HEK293T (cell line): ENCODE data around the gene BTBD7.

Experiments
- CTCF ChIA-PET: fragments of 350-600 bp; formaldehyde crosslinking; extraction: SDS; loops from one replicate; lab custom pipeline; 2021; ENCODE audit warnings: antibody characterized with exemption, inconsistent platforms; lab: Yijun Ruan, JAX
- POLR2A ChIA-PET: fragments of 350-600 bp; formaldehyde crosslinking; extraction: SDS; loops from one replicate; lab custom pipeline; 2020; ENCODE audit warnings: antibody characterized with exemption, inconsistent platforms; lab: Yijun Ruan, JAX
- DNase-seq: peaks from one replicate; pipeline ENCODE4 v3.0.0; 2012; ENCODE audit warnings: mixed read lengths; ENCODE audit errors: extremely low spot score
- ARNT ChIP-seq: fragments of 450-650 bp; IDR thresholded peaks from 2 replicates; pipeline ENCODE4 v1.6.1; 2017; ENCODE audit warnings: mild to moderate bottlenecking
- BHLHE40 ChIP-seq: fragments of 450-650 bp; IDR thresholded peaks from 2 replicates; pipeline ENCODE4 v1.6.1; 2016; ENCODE audit warnings: mild to moderate bottlenecking, moderate library complexity, borderline replicate concordance
- CTBP1 ChIP-seq: fragments of 450-650 bp; IDR thresholded peaks from 2 replicates; pipeline ENCODE4 v1.6.1; 2016; ENCODE audit warnings: borderline replicate concordance
- ELF4 ChIP-seq: fragments of 450-650 bp; IDR thresholded peaks from 2 replicates; pipeline ENCODE4 v1.6.1; 2017; ENCODE audit warnings: antibody characterized with exemption
- FOXA1 ChIP-seq: fragments of 450-650 bp; IDR thresholded peaks from 2 replicates; pipeline ENCODE4 v1.6.1; 2016; ENCODE audit warnings: mild to moderate bottlenecking
- FOXK2 ChIP-seq: fragments of 450-650 bp; IDR thresholded peaks from 2 replicates; pipeline ENCODE4 v1.6.1; 2016; ENCODE audit warnings: mild to moderate bottlenecking
- FOXM1 ChIP-seq: fragments of 450-650 bp; IDR thresholded peaks from 2 replicates; pipeline ENCODE4 v1.6.1; 2017; ENCODE audit warnings: mild to moderate bottlenecking, borderline replicate concordance
- HDGF ChIP-seq: fragments of 450-650 bp; IDR thresholded peaks from 2 replicates; pipeline ENCODE4 v1.6.1; 2017; ENCODE audit warnings: antibody characterized with exemption, borderline replicate concordance
- L3MBTL2 ChIP-seq: fragments of 450-650 bp; conservative IDR thresholded peaks from 2 replicates; pipeline ENCODE4 v1.6.1; 2016; ENCODE audit warnings: mild to moderate bottlenecking
- LEF1 ChIP-seq: fragments of 450-650 bp; IDR thresholded peaks from 2 replicates; pipeline ENCODE4 v1.6.1; 2017; ENCODE audit warnings: mild to moderate bottlenecking, borderline replicate concordance
- NFRKB ChIP-seq: fragments of 450-650 bp; IDR thresholded peaks from 2 replicates; pipeline ENCODE4 v1.6.1; 2016; ENCODE audit warnings: mild to moderate bottlenecking, moderate library complexity
- SP1 ChIP-seq: fragments of 450-650 bp; IDR thresholded peaks from 2 replicates; pipeline ENCODE4 v1.6.1; 2017
- SUZ12 ChIP-seq: fragments of 450-650 bp; IDR thresholded peaks from 2 replicates; pipeline ENCODE4 v1.6.1; 2016; ENCODE audit warnings: mild to moderate bottlenecking
- TARDBP ChIP-seq: fragments of 450-650 bp; IDR thresholded peaks from 2 replicates; pipeline ENCODE4 v1.6.1; 2016
- ZNF384 ChIP-seq: fragments of 450-650 bp; IDR thresholded peaks from 2 replicates; pipeline ENCODE4 v1.6.1; 2016
- TF ChIP-seq, protein P1 (sequence below): fragments of 450-650 bp; IDR thresholded peaks from 2 replicates; pipeline ENCODE4 v1.6.1; 2016

BTBD7 gene

DNA sequence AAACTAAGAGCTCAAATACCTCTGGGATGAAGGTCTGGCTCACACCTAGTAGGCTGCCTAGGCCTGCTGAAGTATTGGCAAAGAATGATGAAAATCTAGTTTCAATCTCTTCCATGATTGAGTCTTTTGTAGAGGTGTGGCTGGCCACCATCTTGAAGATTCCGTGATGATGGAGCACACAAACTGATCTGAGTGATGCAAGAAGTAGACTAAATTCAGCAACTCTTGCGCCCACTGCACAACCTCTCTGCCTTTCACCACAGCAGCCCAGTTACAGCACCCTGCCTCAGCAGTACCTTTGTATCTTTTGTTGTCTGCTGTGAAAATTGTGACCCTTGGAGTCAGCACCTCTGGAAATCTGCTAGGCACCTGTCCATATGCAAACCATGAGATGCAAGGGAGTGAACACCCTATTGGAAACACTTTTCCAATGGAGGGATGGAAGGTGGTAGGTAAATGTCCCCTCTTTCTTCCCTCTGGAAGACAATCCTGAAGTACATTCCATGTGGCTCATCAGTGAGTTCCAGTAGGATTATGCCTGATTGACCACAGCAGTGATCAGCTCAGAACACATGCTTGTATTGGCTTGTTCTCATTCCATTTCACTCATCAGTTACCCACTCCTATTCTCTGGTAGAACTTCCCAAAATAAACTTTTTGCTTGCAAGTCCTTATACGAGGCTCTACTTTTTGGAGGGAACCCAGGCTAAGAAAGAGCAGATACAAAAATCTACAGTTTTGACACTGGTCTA is 58.6 kb downstream of the BTBD7 start:
- POLR2A ChIA-PET, result no interaction called here
- TF ChIP-seq LEF1, result no peak
- no peak for TF ChIP-seq SP1
- TF ChIP-seq, protein P1, sequence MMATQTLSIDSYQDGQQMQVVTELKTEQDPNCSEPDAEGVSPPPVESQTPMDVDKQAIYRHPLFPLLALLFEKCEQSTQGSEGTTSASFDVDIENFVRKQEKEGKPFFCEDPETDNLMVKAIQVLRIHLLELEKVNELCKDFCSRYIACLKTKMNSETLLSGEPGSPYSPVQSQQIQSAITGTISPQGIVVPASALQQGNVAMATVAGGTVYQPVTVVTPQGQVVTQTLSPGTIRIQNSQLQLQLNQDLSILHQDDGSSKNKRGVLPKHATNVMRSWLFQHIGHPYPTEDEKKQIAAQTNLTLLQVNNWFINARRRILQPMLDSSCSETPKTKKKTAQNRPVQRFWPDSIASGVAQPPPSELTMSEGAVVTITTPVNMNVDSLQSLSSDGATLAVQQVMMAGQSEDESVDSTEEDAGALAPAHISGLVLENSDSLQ, result no peak
- TF ChIP-seq ZNF384, result no peak
- no peak for TF ChIP-seq FOXM1
- TF ChIP-seq NFRKB, result no peak
- no peak for TF ChIP-seq BHLHE40
- no peak for TF ChIP-seq L3MBTL2
- TF ChIP-seq SUZ12, result no peak
- no peak for TF ChIP-seq ELF4
- no peak for TF ChIP-seq ARNT
- no peak for TF ChIP-seq CTBP1
- no peak for TF ChIP-seq FOXK2
- TF ChIP-seq TARDBP, result no peak
- TF ChIP-seq HDGF, result no peak
- no peak for TF ChIP-seq FOXA1
- DNase-seq, result no peak
- CTCF ChIA-PET, result no interaction called here

DNA sequence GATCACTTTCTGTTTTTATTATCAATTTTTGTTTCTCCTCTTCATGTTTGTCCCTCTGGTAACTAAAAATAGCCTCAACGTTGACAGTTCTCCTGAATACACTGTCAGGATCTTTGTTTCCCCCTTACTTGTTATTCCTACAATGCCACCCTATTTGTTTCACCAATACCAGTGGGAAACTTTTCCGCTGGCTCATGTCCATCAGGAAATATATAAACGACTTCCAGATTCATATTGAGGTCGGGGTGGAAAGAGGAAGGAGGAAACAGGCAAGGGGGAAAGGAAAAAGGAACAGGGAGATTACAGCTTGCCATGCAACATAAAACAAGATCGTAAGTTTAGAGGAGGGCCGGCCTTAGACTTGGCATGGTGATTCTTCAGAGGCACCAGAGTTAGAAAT is 61.7 kb downstream of the BTBD7 start:
- POLR2A ChIA-PET, result no interaction called here
- no peak for DNase-seq
- CTCF ChIA-PET, result no interaction called here
- TF ChIP-seq, protein P1, result no peak
- no peak for TF ChIP-seq LEF1
- TF ChIP-seq SP1, result no peak
- TF ChIP-seq ELF4, result no peak
- no peak for TF ChIP-seq HDGF
- no peak for TF ChIP-seq FOXA1
- no peak for TF ChIP-seq BHLHE40
- TF ChIP-seq FOXK2, result no peak
- TF ChIP-seq ZNF384, result no peak
- TF ChIP-seq L3MBTL2, result no peak
- no peak for TF ChIP-seq CTBP1
- no peak for TF ChIP-seq SUZ12
- TF ChIP-seq TARDBP, result no peak
- TF ChIP-seq ARNT, result no peak
- TF ChIP-seq FOXM1, result no peak
- no peak for TF ChIP-seq NFRKB

DNA sequence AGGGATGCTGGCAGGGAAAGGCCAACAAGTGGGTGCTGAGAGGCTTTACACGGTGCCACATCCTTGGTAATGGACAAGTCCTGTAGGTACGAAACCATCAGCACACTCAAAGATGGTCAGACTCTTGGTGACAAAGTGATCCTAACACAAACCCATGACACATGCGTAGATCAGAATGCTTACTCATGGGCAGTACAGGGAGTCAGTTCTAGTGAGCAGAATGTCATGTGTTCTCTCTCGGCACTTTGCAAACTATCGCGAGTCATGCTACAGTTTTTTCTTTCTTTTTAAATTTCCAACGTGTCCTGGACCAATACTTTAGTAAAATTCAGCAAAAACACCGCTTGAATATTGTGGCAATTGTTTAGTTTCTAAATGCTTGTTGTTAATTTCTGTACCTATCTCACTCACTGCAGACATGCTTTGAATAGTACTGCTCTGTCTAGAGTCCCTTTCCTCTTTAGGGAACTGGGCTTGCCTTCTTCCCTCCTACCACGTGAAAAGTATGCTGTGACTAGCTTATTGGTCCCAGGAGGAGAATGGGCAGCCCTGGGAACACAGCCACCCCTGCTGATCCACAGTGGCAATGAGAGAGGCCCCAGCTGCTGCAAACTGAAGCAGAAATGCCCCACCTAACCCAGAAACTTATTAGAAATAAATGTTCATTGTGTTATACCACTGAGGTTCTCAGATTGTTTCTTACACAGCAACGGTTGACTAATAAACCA is 63.3 kb downstream of the BTBD7 start:
- CTCF ChIA-PET, result no interaction called here
- no peak for DNase-seq

DNA sequence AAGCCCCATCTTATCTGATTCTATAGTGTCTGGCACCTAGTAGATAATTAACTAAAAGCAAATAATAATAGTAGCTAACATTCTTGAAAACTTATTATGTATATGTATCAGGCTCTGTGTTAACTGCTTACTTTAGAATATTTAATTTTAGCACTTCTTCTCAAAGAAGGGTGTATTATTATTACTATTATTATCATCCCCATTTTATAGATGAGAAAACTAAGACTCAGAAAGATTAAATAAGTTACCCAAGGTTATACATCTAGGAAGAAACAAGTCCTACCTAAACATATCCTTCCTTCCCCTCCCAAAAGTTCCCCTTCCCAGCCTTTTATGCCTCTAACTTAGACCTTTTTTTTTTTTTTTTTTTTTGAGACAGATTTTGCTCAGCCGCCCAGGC is 64.4 kb downstream of the BTBD7 start:
- no peak for DNase-seq
- no peak for TF ChIP-seq BHLHE40
- TF ChIP-seq TARDBP, result no peak
- no peak for TF ChIP-seq HDGF
- TF ChIP-seq CTBP1, result no peak
- TF ChIP-seq LEF1, result no peak
- TF ChIP-seq, protein P1, result no peak
- TF ChIP-seq SUZ12, result no peak
- TF ChIP-seq L3MBTL2, result no peak
- TF ChIP-seq ELF4, result no peak
- TF ChIP-seq ZNF384, result no peak
- CTCF ChIA-PET, result interaction anchor here (0.7 kb wide), 1 partner anchor 350 kb away, joined by 3 read pairs; no protein-coding TSS in a partner anchor
- POLR2A ChIA-PET, result no interaction called here

More for the DNA sequence above, 63.3 kb downstream of the BTBD7 start:
- POLR2A ChIA-PET, result no interaction called here
- TF ChIP-seq ZNF384, result no peak
- no peak for TF ChIP-seq FOXK2
- TF ChIP-seq BHLHE40, result no peak
- no peak for TF ChIP-seq TARDBP
- no peak for TF ChIP-seq CTBP1
- TF ChIP-seq ARNT, result no peak
- no peak for TF ChIP-seq FOXA1
- TF ChIP-seq, protein P1, result no peak
- no peak for TF ChIP-seq HDGF
- no peak for TF ChIP-seq ELF4
- TF ChIP-seq NFRKB, result no peak
- no peak for TF ChIP-seq LEF1
- TF ChIP-seq SUZ12, result no peak
- no peak for TF ChIP-seq FOXM1
- no peak for TF ChIP-seq L3MBTL2
- TF ChIP-seq SP1, result no peak
